ENCODE measurements around the gene KCNE1.

The KCNE1 gene

DNA sequence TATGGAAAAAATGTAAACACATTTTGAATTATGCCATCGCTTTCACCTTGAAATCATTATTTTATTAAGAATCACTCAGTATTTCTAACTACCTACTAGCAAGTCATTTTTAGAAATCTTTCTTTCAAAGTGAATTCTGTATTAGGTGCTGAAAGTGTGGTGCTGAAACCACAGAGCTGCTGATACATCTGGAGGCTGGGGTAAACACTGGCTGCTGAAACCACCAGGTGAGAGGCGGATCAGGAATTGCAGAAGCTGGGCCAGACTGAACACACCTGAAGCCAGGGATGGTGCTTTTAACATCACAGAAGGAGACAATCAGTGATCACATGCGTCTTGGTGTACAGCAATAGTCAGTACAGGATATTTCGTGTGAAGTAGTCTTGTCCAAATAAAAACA, 42.2 kb upstream of the KCNE1 start:
- FAIRE-seq = no peak
- TF ChIP-seq, protein P1, sequence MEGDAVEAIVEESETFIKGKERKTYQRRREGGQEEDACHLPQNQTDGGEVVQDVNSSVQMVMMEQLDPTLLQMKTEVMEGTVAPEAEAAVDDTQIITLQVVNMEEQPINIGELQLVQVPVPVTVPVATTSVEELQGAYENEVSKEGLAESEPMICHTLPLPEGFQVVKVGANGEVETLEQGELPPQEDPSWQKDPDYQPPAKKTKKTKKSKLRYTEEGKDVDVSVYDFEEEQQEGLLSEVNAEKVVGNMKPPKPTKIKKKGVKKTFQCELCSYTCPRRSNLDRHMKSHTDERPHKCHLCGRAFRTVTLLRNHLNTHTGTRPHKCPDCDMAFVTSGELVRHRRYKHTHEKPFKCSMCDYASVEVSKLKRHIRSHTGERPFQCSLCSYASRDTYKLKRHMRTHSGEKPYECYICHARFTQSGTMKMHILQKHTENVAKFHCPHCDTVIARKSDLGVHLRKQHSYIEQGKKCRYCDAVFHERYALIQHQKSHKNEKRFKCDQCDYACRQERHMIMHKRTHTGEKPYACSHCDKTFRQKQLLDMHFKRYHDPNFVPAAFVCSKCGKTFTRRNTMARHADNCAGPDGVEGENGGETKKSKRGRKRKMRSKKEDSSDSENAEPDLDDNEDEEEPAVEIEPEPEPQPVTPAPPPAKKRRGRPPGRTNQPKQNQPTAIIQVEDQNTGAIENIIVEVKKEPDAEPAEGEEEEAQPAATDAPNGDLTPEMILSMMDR (IDR thresholded peaks at IDR 0.05; ENCODE audit: insufficient read depth, missing control alignments) = no peak
- no peak for DNase-seq (ENCODE audit: insufficient read length, low spot score)

DNA sequence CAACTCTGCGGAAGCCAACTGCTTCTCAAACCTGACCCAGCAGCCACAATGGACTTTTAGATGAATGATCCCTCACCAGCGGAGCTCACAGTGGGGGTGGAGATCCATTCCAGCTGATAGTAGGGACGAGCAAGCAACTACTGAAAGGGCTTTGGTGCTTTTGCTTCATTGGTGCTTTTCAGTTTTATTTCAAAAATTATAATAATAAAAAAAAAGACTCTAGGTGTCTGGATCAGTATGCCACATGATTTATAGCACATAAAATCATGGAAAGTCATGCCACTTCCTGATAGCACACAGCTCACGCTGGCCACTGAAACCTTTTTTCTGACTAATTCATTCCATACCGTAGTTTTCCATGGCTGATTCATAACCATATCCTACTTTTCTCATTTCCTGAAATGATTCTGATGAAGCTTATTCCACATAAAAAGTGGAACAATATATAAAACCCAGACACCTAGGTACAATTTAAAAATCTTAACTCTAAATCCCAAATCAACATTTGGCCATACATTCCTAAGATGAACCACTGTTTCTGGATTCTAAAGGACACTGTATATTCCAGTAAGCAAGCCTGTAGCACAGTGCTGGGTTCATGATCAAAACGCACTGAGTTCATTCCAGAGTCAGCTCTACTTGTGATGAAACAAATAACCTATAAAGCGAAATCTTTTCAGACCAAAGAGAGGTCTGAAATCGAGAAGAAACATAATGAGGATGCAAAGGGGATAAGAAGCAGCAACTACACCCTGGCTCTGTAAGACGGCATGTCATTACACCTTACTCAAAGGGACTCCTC, 41.3 kb upstream of the KCNE1 start:
- TF ChIP-seq, protein P1 (IDR thresholded peaks at IDR 0.05; ENCODE audit: insufficient read depth, missing control alignments) = no peak
- FAIRE-seq = no peak
- no peak for DNase-seq (ENCODE audit: insufficient read length, low spot score)

DNA sequence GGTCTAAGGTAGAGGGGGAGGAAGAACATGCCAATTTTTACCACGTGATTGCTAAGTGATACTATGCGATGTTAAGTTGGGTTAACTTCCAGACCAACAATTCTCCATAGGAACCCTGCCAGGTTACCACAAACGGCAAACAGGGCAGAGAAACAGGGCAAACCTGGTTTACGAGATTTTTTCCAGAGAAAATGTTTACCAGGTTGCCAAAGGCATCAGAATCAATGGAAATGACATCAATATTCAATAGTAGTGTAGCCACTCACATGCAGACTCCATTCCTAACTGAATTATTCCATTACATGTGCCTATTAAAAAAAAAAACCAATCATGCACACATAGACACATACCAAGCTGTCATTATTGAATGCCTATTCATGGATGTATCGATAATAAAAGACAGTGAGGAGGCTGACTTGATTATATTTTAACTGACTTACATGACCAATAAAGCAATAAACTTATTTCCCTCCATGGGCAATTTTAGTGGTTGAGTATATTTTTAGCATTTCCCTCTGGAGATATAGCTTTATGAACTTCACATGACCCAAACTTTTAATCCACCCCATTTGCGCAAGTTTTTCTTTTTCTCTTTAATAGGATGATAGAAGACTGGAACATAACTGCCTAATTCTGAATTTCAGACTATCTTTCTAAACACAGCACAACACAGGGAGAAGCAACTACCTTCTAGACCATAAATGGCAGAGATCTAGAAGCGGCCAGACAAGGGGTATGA, 40.5 kb upstream of the KCNE1 start:
- FAIRE-seq (no peak), DNase-seq (ENCODE audit: insufficient read length, low spot score) (no peak)
- TF ChIP-seq, protein P1 (IDR thresholded peaks at IDR 0.05; ENCODE audit: insufficient read depth, missing control alignments) = no peak

DNA sequence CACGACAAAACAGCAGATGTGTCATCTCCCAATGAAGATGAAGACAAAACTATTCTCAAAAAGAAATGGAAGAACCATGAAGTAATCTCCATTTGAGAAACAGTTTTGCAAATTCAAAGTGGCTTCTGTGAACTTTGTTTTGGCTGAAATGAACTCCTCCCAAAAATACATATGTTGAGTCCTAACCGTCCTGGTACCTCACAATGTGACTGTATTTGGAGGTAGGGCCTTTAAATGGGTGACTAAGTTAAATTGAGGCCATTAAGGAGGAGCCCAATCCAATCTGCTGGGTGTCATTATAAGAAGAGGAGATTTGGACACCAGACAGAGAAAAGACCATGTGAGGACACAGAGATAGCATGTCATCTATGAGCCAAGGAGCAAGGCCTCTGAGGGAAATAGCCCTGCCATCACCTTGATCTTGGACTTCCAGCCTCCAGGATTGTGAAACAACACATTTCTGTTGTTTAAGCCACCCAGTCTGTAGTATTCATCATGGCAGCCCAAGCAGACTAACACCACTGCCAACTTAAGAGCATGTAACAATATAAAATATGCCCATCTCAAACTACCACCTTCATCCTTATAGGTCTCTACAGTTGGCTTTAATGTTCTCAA, 38.3 kb upstream of the KCNE1 start:
- TF ChIP-seq, protein P1 (IDR thresholded peaks at IDR 0.05; ENCODE audit: insufficient read depth, missing control alignments) = no peak
- DNase-seq (ENCODE audit: insufficient read length, low spot score) (no peak), FAIRE-seq (no peak)

DNA sequence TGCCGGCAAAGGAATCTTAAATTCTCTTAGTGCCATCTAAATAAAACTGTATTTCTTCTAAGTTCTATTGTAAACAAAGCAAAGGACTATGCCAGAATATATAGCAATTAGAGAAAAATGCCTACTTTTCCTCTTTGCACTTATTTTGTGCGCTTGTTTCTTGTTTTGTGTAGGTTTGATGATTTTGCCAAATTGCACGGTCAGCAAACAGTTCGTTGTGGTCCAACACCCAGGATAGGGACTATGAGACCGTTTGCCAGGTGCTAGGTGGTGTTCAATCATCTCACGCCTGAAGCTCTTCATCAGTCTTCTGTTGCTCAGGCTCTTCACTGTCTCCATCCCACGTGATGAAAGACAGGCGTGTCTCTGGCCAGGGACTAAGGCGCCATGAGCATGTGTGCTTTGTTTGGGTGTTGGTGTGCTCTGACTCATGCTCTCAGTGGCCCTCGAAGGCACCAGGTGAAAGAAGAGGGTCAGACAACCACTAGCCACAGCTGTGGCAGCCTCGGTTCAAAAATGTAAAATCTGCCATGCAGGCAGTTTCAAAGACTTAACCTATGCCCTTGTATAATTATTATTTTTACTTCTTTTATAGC, 36.9 kb upstream of the KCNE1 start:
- DNase-seq (ENCODE audit: insufficient read length, low spot score) (no peak), FAIRE-seq (no peak)
- TF ChIP-seq, protein P1 (IDR thresholded peaks at IDR 0.05; ENCODE audit: insufficient read depth, missing control alignments) = no peak

DNA sequence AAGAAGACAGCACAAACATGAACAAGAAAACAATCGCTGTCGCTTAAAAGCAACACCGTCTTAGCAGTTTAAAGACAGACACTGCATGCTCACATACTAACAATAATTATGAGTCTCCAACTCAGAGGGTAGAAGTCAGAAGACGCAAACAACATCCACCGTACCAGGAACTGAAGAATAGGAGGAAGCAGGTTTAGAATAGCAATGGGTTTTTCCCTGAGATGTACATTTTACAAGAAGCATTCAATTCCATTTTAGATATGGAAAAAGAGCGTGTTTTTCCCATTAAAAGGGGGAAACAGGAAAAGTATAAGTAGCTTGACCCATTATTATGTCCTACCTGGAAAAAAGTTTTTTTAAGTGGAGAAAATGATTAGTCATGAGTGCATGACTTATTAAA, 34.5 kb upstream of the KCNE1 start:
- no peak for FAIRE-seq
- DNase-seq (ENCODE audit: insufficient read length, low spot score) = no peak
- TF ChIP-seq, protein P1 (IDR thresholded peaks at IDR 0.05; ENCODE audit: insufficient read depth, missing control alignments) = no peak
